ENCODE measurements around the gene NTSR1. TPM values are rescaled to one million over a fixed set of nuclear protein-coding genes. Genes with fewer than 3 reads are reported as not detected.

NTSR1 gene
- total and polyA plus RNA-seq, 9 donors = 0.05 to 0.23 (median 0.08) TPM; not detected in 5

DNA sequence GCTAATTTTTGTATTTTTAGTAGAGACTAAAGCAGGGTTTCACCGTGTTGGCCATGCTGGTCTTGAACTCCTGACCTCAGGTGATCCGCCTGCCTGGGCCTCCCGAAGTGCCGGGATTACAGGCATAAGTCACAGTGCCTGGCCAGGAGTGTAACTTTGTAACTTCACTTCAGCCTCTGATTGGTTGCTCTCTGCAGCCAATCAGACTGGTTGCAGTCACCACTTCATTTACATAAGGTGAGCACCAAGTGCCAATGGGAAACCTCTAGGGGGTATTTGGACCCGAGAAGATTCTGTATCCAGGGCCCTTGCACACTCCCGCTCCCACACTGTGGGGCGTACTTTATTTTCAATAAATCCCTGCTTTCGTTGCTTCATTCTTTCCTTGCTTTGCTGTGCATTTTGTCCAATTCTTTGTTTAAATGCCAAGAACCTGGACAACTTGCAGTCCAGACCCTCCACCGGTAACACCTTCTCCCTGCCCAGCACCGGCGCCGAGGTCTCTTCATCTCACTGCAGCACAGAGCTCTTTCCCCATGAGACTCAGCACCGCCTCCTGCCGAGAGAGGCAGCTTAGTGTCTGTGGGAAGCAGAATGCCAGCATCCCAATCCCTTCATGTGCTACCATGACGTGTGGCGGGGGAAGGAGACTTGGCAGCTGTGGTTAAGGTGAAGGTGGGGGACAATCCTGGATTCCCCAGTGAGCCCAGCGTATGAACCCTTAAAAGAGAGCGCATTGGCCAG, 73.7 kb downstream of the NTSR1 start:
- H3K9me3 ChIP-seq = no peaks in the 10 kb centered on the region
- intact Hi-C loops (cut with DNase I) = loop anchor here in 3 of 4 donors (10.0 kb wide), 2 partner anchors 278 to 288 kb away; no protein-coding TSS in a partner anchor
- no peak overlapping the region for H3K27ac ChIP-seq
- WGBS, 3 donors = 79 to 83% (median 83%) methylated on average over 18 of the region's 18 CpGs
- TF ChIP-seq EP300 (IDR thresholded peaks at IDR 0.05) (no peak), CTCF (IDR thresholded peaks at IDR 0.05) (no peak), POLR2A (IDR thresholded peaks at IDR 0.05) (no peak)
- no peak overlapping the region for H3K4me3 ChIP-seq
- no peaks in the 10 kb centered on the region for H3K36me3 ChIP-seq
- DNase-seq = no peak
- H3K4me1 ChIP-seq (ENCODE audit: insufficient read depth) = no peaks in the 10 kb centered on the region
- no peaks in the 10 kb centered on the region for H3K27me3 ChIP-seq

DNA sequence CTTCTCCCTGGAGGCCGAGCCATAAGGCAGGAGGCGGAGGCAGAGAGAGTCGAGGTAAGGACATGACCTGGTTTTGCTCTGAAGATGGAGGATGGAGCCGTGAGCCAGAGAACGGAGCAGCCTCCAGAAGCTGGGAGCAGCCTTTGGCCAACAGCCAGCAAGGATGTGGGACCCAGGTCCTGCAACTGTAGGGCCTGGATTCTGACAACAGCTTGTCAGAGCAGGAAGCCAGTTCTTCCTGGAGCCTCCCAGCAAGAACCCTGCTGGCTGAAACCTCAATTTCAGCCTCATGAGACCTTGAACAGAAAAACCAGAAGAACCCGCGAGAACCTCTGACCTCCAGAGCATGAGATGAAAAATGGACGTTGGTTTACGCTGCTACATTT, 74.2 kb downstream of the NTSR1 start:
- intact Hi-C loops (cut with DNase I) = loop anchor here in 3 of 4 donors (10.0 kb wide), 2 partner anchors 278 to 288 kb away; no protein-coding TSS in a partner anchor

GRCh38 chr20:62784497-62784896, 75.9 kb downstream of the NTSR1 start:
- no peaks in the 10 kb centered on the region for H3K4me1 ChIP-seq (ENCODE audit: insufficient read depth)
- TF ChIP-seq POLR2A (IDR thresholded peaks at IDR 0.05) = no peak
- TF ChIP-seq CTCF (IDR thresholded peaks at IDR 0.05) = no peak
- TF ChIP-seq EP300 (IDR thresholded peaks at IDR 0.05) = no peak
- 77 to 87% (median 81%) methylated on average over 16 of the region's 16 CpGs for WGBS, 3 donors
- intact Hi-C loops (cut with DNase I) = loop anchor here in 3 of 4 donors (10.0 kb wide), 2 partner anchors 280 to 290 kb away; no protein-coding TSS in a partner anchor
- H3K36me3 ChIP-seq = no peaks in the 10 kb centered on the region
- H3K27ac ChIP-seq = no peak overlapping the region
- DNase-seq = no peak
- no peaks in the 10 kb centered on the region for H3K9me3 ChIP-seq
- no peak overlapping the region for H3K4me3 ChIP-seq
- no peaks in the 10 kb centered on the region for H3K27me3 ChIP-seq

More for the DNA sequence above, 74.2 kb downstream of the NTSR1 start:
- H3K27ac ChIP-seq = no peak overlapping the region
- H3K27me3 ChIP-seq = no peaks in the 10 kb centered on the region
- DNase-seq = peak in 1 of 5 donors; percentile 47
- H3K9me3 ChIP-seq = no peaks in the 10 kb centered on the region
- H3K4me1 ChIP-seq (ENCODE audit: insufficient read depth) = no peaks in the 10 kb centered on the region
- no peaks in the 10 kb centered on the region for H3K36me3 ChIP-seq
- 30 to 41% (median 32%) methylated on average over 9 of the region's 9 CpGs for WGBS, 3 donors
- TF ChIP-seq EP300 (IDR thresholded peaks at IDR 0.05) (no peak), CTCF (IDR thresholded peaks at IDR 0.05) (no peak), POLR2A (IDR thresholded peaks at IDR 0.05) (no peak)
- no peak overlapping the region for H3K4me3 ChIP-seq

DNA sequence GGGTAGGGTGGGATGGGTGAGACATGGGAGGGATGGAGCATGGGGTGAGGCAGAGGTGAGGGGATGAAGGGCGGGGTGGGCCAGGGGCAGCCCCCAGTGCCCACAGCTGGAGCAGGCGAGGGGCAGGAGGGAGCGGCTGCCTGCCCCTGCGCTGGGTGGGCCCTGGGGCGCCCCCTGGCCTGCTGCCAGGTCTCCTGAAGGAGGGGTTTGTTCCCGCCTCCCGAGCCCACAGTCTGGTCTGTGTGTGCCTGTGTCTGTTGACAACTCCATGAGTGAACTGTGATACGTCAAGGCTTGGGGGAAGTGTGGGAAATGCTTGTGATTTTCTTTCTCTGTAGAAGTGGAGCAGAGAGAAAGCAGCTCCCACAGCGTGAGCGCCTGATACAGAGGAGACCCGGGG, 76.8 kb downstream of the NTSR1 start:
- no peaks in the 10 kb centered on the region for H3K27me3 ChIP-seq
- no peak for TF ChIP-seq EP300 (IDR thresholded peaks at IDR 0.05)
- TF ChIP-seq CTCF (IDR thresholded peaks at IDR 0.05) = no peak
- no peak overlapping the region for H3K27ac ChIP-seq
- DNase-seq = no peak
- H3K4me1 ChIP-seq (ENCODE audit: insufficient read depth) = no peaks in the 10 kb centered on the region
- intact Hi-C loops (cut with DNase I) = loop anchor here in 3 of 4 donors (10.0 kb wide), 2 partner anchors 281 to 291 kb away; no protein-coding TSS in a partner anchor
- H3K9me3 ChIP-seq = no peaks in the 10 kb centered on the region
- H3K4me3 ChIP-seq = no peak overlapping the region
- H3K36me3 ChIP-seq = no peaks in the 10 kb centered on the region
- 54 to 61% (median 57%) methylated on average over 11 of the region's 11 CpGs for WGBS, 3 donors

Measured in ovary (tissue), 9 donors.